ENCODE results near the gene OSBPL8.

GRCh38 chr12:76552343-76552938 lies 7.1 kb downstream of the OSBPL8 start:
- TF ChIP-seq, protein P1, sequence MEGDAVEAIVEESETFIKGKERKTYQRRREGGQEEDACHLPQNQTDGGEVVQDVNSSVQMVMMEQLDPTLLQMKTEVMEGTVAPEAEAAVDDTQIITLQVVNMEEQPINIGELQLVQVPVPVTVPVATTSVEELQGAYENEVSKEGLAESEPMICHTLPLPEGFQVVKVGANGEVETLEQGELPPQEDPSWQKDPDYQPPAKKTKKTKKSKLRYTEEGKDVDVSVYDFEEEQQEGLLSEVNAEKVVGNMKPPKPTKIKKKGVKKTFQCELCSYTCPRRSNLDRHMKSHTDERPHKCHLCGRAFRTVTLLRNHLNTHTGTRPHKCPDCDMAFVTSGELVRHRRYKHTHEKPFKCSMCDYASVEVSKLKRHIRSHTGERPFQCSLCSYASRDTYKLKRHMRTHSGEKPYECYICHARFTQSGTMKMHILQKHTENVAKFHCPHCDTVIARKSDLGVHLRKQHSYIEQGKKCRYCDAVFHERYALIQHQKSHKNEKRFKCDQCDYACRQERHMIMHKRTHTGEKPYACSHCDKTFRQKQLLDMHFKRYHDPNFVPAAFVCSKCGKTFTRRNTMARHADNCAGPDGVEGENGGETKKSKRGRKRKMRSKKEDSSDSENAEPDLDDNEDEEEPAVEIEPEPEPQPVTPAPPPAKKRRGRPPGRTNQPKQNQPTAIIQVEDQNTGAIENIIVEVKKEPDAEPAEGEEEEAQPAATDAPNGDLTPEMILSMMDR (IDR thresholded peaks at IDR 0.05 in 4 of 5, conservative IDR thresholded peaks at IDR 0.05 in 1 of 5), result no peak
- TF ChIP-seq POLR2A (IDR thresholded peaks at IDR 0.05), result no peak
